GM13976 (cell line): ENCODE results near the gene GEN1.
A peak's percentile ranks its signal among the peaks of the same experiment; 100 is the strongest.

ENCODE experiments used
- DNase-seq: peaks from one replicate; pipeline ENCODE4 v3.0.0; 2012; ENCODE audit warnings: low spot score
- in situ Hi-C: fragments of 300-500 bp; cut with MboI; formaldehyde crosslinking; loops from one replicate; pipeline ENCODE4 v1.12.0; 2022; ENCODE audit warnings: low sequenced_read_pairs, mixed read lengths, inconsistent platforms; ENCODE audit not compliant: unreplicated experiment
- TF ChIP-seq, protein P1 (sequence below): IDR thresholded peaks from 2 replicates; pipeline ENCODE4 v1.5.1; 2012; ENCODE audit warnings: borderline replicate concordance, mild to moderate bottlenecking; ENCODE audit not compliant: insufficient read depth; ENCODE audit errors: extremely low read depth, missing control alignments, control extremely low read depth

GEN1 gene

DNA sequence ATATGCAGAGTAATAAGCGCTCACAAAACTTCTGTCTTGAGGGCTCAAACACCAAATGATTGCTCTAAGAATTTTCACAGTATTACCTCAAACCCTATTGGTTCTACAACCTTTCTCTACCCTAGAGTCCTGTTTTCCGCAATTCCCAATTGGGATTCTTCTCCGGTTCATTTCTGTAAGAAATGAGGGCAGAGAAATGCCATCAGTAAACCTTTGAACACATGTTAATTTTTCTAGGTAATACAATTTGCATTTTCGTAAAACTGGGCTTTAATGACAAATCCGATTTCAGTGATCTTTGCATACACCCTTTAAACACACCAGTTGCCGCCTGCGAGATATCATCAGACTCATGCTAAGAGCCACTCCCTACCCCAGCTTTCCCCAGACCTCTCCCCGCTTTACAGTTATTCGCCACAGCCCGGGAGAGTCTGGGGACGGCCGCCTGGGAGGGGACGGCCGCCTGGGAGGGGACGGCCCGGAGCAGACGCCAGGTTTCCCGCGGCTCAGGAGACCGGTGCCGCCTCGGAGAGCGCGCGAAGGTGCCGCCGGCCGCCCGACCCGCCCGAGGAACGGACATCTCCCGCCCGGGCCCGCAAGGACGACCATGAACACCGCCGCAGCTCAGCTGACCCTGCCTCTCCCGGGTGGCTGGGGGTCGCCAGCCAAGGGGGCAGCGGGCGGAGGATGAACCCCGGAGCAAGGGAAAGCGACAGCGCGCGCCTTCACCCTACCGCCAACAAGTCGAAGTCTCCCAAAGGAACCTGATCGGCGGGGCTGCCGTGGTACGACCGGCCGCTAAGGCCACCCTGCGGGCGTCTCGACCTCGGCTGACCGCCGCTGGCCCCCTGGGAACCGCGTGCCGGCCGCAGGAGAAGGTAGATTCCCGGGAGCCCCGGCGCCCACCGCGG is 791 bp upstream of the GEN1 start:
- peak; percentile 56 for DNase-seq
- TF ChIP-seq, protein P1, sequence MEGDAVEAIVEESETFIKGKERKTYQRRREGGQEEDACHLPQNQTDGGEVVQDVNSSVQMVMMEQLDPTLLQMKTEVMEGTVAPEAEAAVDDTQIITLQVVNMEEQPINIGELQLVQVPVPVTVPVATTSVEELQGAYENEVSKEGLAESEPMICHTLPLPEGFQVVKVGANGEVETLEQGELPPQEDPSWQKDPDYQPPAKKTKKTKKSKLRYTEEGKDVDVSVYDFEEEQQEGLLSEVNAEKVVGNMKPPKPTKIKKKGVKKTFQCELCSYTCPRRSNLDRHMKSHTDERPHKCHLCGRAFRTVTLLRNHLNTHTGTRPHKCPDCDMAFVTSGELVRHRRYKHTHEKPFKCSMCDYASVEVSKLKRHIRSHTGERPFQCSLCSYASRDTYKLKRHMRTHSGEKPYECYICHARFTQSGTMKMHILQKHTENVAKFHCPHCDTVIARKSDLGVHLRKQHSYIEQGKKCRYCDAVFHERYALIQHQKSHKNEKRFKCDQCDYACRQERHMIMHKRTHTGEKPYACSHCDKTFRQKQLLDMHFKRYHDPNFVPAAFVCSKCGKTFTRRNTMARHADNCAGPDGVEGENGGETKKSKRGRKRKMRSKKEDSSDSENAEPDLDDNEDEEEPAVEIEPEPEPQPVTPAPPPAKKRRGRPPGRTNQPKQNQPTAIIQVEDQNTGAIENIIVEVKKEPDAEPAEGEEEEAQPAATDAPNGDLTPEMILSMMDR, result no peak
- in situ Hi-C loops, result no loop called here

DNA sequence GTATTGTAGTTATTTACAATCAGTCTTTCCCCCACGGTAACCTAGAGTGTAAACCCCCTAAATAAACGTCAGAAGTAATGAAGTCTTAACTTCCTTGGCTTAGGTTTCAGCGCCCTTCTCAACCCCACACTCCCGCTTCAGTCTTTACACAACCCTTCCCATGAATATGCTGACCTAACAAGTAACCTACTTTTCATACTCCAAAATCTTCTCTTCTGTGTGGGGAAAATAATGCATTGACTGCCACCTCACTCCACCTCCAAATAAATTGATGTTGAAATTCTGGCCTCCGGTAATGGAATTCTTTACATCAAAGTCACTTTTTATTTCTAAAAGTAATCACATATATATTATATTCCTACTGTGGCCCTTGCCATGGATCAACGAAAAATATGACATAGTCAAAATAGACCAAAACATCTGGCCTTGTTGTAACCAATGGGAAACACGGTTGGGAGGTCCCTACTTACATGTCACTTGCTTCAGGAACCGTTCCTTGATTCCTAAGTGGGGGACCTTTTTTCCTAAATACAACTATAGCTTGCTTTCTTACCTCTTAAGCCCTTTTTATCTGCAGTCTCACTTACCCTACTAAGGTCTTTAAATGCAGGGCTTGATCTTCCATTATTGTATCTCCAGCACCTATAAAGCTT is 961 bp downstream of the GEN1 start:
- no peak for DNase-seq
- in situ Hi-C loops, result no loop called here
- TF ChIP-seq, protein P1, result no peak

DNA sequence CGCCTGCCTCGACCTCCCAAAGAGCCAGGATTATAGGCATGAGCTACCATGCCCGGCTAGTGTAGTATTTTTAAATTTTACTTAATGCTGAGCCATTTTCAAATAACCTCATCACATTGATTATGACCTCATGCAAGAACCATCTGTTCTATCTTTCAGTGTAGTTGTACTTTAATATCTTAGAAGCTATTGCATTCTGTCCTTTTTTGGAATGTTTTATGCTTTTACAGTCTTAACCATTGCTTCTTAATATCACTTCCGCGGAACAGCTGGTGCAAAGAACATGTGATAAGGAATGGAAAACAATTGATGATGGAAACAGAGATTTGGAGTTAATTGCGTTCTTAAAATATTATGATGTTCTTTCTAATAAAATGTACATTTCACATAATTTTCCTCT is 2.7 kb downstream of the GEN1 start:
- in situ Hi-C loops, result no loop called here
- DNase-seq, result no peak
- TF ChIP-seq, protein P1, result no peak

DNA sequence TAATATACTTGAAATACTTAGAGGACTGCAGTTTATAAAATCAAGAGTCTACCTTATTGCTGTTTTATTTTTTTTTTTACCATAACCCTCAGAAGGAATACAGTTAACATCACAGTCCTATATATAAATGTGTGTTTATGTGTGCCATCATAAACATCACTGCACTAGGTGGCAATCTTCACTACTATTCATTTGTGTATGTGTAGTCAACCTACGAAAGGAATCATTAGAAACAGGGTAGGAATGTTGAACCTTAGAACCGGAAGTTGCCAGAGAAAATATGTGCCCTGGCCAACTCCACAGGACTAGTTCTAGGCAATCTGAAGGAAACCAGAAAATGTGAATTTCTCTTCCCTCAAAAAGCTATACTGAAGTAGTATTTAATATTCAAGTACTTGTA is 3.4 kb downstream of the GEN1 start:
- TF ChIP-seq, protein P1, result no peak
- in situ Hi-C loops, result no loop called here
- no peak for DNase-seq

DNA sequence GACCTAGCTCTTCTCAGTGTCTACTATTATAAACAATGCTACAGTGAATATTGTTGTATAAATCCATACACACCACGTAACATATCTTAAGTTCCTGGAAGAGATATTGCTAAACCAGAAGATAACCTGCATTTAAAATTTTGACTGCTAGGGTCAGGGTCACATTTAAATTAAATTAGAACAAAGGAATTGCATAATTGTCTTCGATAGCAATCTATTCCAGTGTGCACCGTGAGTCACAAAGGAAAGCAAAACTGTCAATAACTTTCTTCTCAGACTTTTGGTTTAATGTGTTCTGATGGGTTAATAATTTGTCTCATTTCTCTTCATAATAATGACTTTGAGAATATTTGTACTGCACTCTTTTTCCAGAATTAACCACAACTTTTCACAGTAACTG is 4.2 kb downstream of the GEN1 start:
- no peak for DNase-seq
- TF ChIP-seq, protein P1, result no peak
- in situ Hi-C loops, result no loop called here

DNA sequence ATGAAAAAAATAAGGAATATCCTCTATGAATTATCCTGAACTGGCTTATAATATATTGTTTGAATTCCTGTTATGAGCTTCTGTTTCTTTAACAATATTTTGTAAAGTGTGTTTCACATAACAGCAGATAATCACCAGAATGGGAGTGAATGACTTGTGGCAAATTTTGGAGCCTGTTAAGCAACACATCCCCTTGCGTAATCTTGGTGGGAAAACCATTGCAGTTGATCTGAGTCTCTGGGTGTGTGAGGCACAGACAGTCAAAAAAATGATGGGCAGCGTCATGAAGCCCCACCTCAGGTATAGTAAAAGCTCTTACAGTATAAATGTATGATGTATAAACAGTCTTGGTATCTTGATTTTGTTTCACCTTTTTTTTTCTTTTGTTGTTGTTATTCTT is 5.9 kb downstream of the GEN1 start:
- TF ChIP-seq, protein P1, result no peak
- in situ Hi-C loops, result no loop called here
- DNase-seq, result no peak

DNA sequence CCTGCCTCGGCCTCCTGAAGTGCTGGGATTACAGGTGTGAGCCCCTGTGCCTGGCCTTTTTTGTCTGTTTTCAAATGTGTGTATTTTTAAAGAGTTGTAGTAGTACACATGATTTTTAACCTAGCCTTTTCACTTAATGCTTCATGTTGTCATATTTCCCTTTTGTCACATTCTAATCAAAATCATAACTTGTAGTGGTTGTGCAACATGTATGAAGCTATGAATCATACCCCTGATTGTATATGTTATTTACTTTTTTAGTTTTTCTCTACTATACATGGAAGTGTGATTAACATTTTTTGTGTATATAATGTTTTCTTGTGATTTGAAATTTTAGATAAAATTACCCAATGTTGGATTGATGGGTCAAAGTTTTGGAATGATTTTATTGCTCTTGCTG is 8.5 kb downstream of the GEN1 start:
- TF ChIP-seq, protein P1, result no peak
- no peak for DNase-seq
- in situ Hi-C loops, result no loop called here
